ENCODE results near the gene ZNF362.

Gene ZNF362

GRCh38 chr1:33316601-33317000 lies 60.3 kb downstream of the ZNF362 start:
- TF ChIP-seq CEBPB (IDR thresholded peaks at IDR 0.05) (no peak), FOXM1 (IDR thresholded peaks at IDR 0.05; ENCODE audit: borderline replicate concordance, low read depth) (no peak), USF1 (IDR thresholded peaks at IDR 0.05) (no peak), YY1 (IDR thresholded peaks at IDR 0.05; ENCODE audit: low read depth) (no peak), TCF12 (IDR thresholded peaks at IDR 0.05; ENCODE audit: low read depth) (no peak), REST (IDR thresholded peaks at IDR 0.05; ENCODE audit: low read depth) (no peak), TAF1 (IDR thresholded peaks at IDR 0.05; ENCODE audit: low read depth) (no peak), CREB1 (IDR thresholded peaks at IDR 0.05; ENCODE audit: low read depth) (no peak), MAX (IDR thresholded peaks at IDR 0.05) (no peak)

GRCh38 chr1:33317354-33317753 lies 61.1 kb downstream of the ZNF362 start:
- TF ChIP-seq USF1 (IDR thresholded peaks at IDR 0.05) (no peak), EP300 (IDR thresholded peaks at IDR 0.05; ENCODE audit: borderline replicate concordance) (no peak), ZBTB7A (IDR thresholded peaks at IDR 0.05; ENCODE audit: low read depth) (no peak), TAF1 (IDR thresholded peaks at IDR 0.05; ENCODE audit: low read depth) (no peak), TCF12 (IDR thresholded peaks at IDR 0.05; ENCODE audit: low read depth) (no peak), FOXM1 (IDR thresholded peaks at IDR 0.05; ENCODE audit: borderline replicate concordance, low read depth) (no peak), YY1 (IDR thresholded peaks at IDR 0.05; ENCODE audit: low read depth) (no peak), NFIC (IDR thresholded peaks at IDR 0.05) (no peak), MAX (IDR thresholded peaks at IDR 0.05) (no peak), RAD21 (IDR thresholded peaks at IDR 0.05; ENCODE audit: low read depth) (no peak)

- no peak for TF ChIP-seq MAX (IDR thresholded peaks at IDR 0.05)
- no peak for TF ChIP-seq TCF12 (IDR thresholded peaks at IDR 0.05; ENCODE audit: low read depth)
- TF ChIP-seq FOXM1 (IDR thresholded peaks at IDR 0.05; ENCODE audit: borderline replicate concordance, low read depth) = no peak
- TF ChIP-seq YY1 (IDR thresholded peaks at IDR 0.05; ENCODE audit: low read depth) = no peak
- TF ChIP-seq NFIC (IDR thresholded peaks at IDR 0.05) = no peak
- TF ChIP-seq TEAD4 (IDR thresholded peaks at IDR 0.05) = no peak
- no peak for TF ChIP-seq REST (IDR thresholded peaks at IDR 0.05; ENCODE audit: low read depth)
- no peak for TF ChIP-seq EGR1 (IDR thresholded peaks at IDR 0.05)
- no peak for TF ChIP-seq ZBTB7A (IDR thresholded peaks at IDR 0.05; ENCODE audit: low read depth)
Observed at GRCh38 chr1:33317946-33318345, 61.7 kb downstream of the ZNF362 start.

- no peak for TF ChIP-seq TCF12 (IDR thresholded peaks at IDR 0.05; ENCODE audit: low read depth)
- TF ChIP-seq FOXM1 (IDR thresholded peaks at IDR 0.05; ENCODE audit: borderline replicate concordance, low read depth) = no peak
- no peak for TF ChIP-seq TEAD4 (IDR thresholded peaks at IDR 0.05)
Observed at GRCh38 chr1:33319186-33319948, 63.1 kb downstream of the ZNF362 start.

- TF ChIP-seq FOXM1 (IDR thresholded peaks at IDR 0.05; ENCODE audit: borderline replicate concordance, low read depth) (no peak), ZBTB7A (IDR thresholded peaks at IDR 0.05; ENCODE audit: low read depth) (no peak), YY1 (IDR thresholded peaks at IDR 0.05; ENCODE audit: low read depth) (no peak), CREB1 (IDR thresholded peaks at IDR 0.05; ENCODE audit: low read depth) (no peak), USF1 (IDR thresholded peaks at IDR 0.05) (no peak), NFIC (IDR thresholded peaks at IDR 0.05) (no peak), RAD21 (IDR thresholded peaks at IDR 0.05; ENCODE audit: low read depth) (no peak), TAF1 (IDR thresholded peaks at IDR 0.05; ENCODE audit: low read depth) (no peak), MAX (IDR thresholded peaks at IDR 0.05) (no peak), TEAD4 (IDR thresholded peaks at IDR 0.05) (no peak), REST (IDR thresholded peaks at IDR 0.05; ENCODE audit: low read depth) (no peak), CEBPB (IDR thresholded peaks at IDR 0.05) (no peak), TCF12 (IDR thresholded peaks at IDR 0.05; ENCODE audit: low read depth) (no peak), EGR1 (IDR thresholded peaks at IDR 0.05) (no peak), EP300 (IDR thresholded peaks at IDR 0.05; ENCODE audit: borderline replicate concordance) (no peak)
Observed at GRCh38 chr1:33319949-33320618, 63.8 kb downstream of the ZNF362 start.

Data from Ishikawa (cell line).